GM12874 (cell line): Measurements from ENCODE around the gene MCRS1.

Source experiments
- TF ChIP-seq, protein P1 (sequence below): IDR thresholded peaks from 2 replicates; pipeline ENCODE4 v1.5.1; 2011; ENCODE audit warnings: low read depth, mild to moderate bottlenecking, control low read depth, low read length, moderate library complexity; ENCODE audit not compliant: insufficient read depth

Gene MCRS1

DNA sequence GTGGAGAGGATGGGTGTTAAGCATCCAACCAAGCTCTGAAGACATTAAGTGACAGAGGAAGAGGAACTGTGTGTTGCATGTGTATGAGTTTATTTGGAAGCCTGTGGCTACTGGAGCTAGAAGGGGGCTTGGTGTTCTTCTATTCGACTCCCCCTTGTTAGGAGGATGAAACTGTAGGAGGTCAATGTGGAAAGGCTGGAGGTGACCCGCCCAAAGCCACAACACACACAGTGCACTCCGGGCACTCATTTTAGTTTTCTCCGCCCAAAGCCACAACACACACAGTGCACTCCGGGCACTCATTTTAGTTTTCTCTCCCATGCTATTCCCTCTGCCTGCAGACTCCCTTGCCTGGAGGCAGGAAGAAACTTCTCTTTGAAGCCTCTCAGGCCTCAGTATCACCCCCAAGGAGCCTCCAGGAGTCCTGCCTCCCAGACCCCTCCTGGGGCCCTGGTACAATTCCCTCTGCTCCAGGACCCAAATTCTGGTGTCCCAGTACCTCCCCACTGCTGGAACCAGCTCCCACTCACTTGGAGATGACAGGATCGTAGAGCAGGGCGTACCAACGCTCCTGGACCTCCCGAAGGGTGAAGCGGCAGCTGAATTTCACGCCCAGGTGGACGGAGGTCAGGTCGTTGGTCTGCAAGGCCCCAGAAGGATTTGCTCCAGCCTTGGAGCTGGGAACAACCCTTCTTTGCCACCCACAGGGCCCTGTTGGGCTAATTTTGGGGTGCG, 3.8 kb downstream of the MCRS1 start:
- TF ChIP-seq, protein P1, sequence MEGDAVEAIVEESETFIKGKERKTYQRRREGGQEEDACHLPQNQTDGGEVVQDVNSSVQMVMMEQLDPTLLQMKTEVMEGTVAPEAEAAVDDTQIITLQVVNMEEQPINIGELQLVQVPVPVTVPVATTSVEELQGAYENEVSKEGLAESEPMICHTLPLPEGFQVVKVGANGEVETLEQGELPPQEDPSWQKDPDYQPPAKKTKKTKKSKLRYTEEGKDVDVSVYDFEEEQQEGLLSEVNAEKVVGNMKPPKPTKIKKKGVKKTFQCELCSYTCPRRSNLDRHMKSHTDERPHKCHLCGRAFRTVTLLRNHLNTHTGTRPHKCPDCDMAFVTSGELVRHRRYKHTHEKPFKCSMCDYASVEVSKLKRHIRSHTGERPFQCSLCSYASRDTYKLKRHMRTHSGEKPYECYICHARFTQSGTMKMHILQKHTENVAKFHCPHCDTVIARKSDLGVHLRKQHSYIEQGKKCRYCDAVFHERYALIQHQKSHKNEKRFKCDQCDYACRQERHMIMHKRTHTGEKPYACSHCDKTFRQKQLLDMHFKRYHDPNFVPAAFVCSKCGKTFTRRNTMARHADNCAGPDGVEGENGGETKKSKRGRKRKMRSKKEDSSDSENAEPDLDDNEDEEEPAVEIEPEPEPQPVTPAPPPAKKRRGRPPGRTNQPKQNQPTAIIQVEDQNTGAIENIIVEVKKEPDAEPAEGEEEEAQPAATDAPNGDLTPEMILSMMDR: no peak

DNA sequence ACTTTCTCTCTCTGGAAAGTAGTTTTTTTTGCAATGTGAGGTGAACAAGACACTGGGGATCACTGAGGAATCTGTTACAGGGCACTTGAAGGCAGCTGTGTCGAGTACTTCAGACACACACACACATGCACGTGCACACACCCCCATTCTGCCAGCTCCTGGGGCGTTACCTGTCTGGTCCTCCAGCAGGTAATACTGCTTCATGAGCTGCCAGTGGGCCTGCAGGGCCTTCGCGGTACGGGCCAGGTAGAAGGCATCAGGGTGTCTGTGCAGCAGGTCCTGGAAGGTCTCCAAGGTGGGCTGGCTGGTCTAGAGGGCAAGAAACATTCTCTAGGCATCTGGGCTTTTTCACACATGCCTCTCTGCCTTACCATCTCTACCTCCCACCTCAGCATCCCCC, 5.1 kb downstream of the MCRS1 start:
- TF ChIP-seq, protein P1: no peak

DNA sequence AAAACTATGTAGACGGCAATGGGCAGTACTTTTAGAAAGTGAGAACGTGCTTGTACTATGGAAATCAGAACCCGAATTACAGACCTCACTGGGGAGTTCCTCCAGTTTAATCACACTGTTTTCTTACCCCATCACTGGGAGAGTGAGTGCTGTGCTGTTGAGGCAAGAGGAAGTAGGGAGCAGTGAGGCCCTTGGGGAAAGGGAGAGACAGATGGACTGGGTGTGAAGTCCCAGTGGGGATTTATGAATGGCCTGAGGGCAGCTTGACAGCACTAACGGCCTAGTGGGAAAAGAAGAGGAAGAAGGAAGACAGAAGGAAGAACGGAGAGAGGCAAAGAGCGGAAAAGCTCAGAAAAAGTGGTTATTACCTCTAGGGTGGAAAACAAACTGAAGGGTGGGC, 5.7 kb downstream of the MCRS1 start:
- TF ChIP-seq, protein P1: no peak

DNA sequence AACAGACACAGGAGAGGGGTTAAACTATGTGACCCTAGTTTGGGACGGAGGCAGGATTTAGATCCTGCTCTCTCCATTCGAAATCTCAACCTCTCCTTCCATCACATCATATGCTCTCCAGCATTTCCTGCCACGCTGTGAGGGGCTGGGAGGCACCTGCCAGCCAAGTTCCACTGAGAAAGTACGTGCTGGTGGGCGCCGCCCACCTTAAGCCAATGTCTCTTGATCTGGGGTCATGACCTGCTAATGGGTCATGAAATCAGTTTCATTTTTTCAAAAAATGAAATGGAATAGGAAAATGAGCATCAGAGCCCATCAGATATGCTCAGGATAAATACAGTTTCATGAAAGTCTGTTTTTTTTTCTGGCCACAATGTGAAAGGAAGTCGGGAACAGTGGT, 7.2 kb downstream of the MCRS1 start:
- TF ChIP-seq, protein P1: no peak

DNA sequence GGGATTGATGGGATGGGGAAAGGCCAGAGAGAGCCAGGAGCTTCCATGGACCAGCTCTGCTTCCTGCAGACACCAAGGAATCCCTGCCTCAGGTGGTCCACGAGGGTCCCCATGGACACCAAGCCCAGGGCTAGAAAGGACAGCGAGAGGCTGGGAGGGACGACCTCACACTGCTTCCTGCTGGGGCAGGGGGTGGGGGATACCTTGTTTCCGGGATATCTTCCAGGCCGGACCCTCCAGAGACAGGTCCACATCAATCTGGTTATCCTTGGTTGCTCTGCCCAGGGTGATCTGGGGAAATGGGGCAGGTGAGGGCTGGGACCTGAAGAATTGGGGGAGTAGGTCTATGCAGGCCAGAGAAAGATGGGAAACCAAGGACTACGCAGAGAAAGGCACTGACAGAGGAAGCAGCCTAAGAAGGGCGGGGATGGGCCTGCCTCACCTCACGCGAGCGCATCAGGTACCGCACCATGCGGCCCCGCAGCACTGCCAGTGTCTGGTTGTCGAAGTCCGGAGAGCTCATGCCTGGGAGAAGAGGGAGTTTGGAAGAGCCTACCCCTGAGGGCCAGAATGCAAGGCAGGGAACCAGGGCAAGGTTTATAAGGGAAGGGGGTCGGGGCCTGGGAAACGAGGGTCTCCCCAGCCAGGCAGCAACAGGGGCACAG, 8.8 kb downstream of the MCRS1 start:
- TF ChIP-seq, protein P1: no peak

DNA sequence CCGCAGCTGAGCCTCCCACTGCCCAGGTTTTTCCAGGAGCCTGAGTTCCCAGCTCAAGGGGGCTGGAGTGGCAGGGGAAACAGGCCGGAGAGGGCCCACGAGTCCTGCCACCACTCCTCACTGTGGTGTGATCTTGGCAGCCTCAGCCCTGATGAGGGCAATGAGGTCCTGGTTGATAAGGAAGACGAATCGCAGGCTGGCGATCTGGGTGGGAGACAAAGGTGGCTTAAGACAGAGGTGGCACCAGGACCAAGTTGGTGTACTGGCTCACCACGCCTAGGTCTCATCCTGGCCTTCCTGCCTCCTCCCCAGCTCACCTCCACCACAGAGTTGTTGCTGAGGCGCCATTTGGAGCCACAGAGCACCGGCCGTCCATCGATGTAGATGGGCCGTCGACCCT, 9.4 kb downstream of the MCRS1 start:
- TF ChIP-seq, protein P1: no peak

DNA sequence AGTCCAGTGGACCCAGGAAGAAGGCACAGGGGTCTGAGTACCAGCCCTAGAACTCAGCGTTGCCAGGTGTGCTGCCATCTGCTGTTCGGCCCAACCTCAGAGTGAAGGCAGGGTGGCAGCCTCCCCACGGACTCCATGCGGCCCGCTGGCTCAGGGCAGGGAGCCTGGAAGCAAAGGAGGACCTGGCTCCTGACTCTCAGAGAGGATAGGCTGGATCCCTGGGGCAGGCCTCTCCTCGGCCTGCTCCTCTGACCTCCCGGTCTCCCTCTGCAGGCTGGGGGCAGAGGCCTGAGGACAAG, 10.1 kb downstream of the MCRS1 start:
- TF ChIP-seq, protein P1: 0 out of 2 replicates have a peak, but pooled peaks have one; percentile 4
